ENCODE data around the gene TBC1D10A.
A peak's percentile ranks its signal among the peaks of the same experiment; 100 is the strongest.

TBC1D10A gene

GRCh38 chr22:30262917-30263741 is 63.6 kb downstream of the TBC1D10A start:
- DNase-seq, result peak; percentile 57 to 74 (median 61)
- Histone ChIP-seq H3K27ac (ENCODE audit: insufficient read depth, low read length, poor library complexity, severe bottlenecking) (peak overlapping the region; percentile 29), H3K4me1 (ENCODE audit: control insufficient read depth, insufficient read depth, low read length, poor library complexity, severe bottlenecking) (peaks cover 56% of the 10 kb centered on the region)

GRCh38 chr22:30262112-30262511 is 64.6 kb downstream of the TBC1D10A start:
- Histone ChIP-seq H3K4me3 (ENCODE audit: insufficient read depth, low read depth, low read length, poor library complexity, severe bottlenecking) (no peak overlapping the region), H3K27ac (ENCODE audit: insufficient read depth, low read length, poor library complexity, severe bottlenecking) (no peak overlapping the region), H3K36me3 (ENCODE audit: control insufficient read depth, insufficient read depth, low read length) (peaks cover 5% of the 10 kb centered on the region), H3K27me3 (replicated peaks; ENCODE audit: control insufficient read depth, insufficient read depth, low read length, poor library complexity, severe bottlenecking) (no peaks in the 10 kb centered on the region), H3K4me1 (ENCODE audit: control insufficient read depth, insufficient read depth, low read length, poor library complexity, severe bottlenecking) (peaks cover 48% of the 10 kb centered on the region), H3K9me3 (ENCODE audit: control insufficient read depth, low read length) (no peaks in the 10 kb centered on the region)
- no peak for DNase-seq

More at GRCh38 chr22:30262917-30263741, 63.6 kb downstream of the TBC1D10A start:
- peaks cover 5% of the 10 kb centered on the region for H3K36me3 ChIP-seq (ENCODE audit: control insufficient read depth, insufficient read depth, low read length)
- no peaks in the 10 kb centered on the region for H3K9me3 ChIP-seq (ENCODE audit: control insufficient read depth, low read length)
- H3K27me3 ChIP-seq (replicated peaks; ENCODE audit: control insufficient read depth, insufficient read depth, low read length, poor library complexity, severe bottlenecking), result no peaks in the 10 kb centered on the region
- H3K4me3 ChIP-seq (ENCODE audit: insufficient read depth, low read depth, low read length, poor library complexity, severe bottlenecking), result peak overlapping the region; percentile 5

GRCh38 chr22:30261134-30261533 is 65.6 kb downstream of the TBC1D10A start:
- DNase-seq, result no peak
- no peak overlapping the region for H3K27ac ChIP-seq (ENCODE audit: insufficient read depth, low read length, poor library complexity, severe bottlenecking)
- H3K4me1 ChIP-seq (ENCODE audit: control insufficient read depth, insufficient read depth, low read length, poor library complexity, severe bottlenecking), result peaks cover 39% of the 10 kb centered on the region
- no peaks in the 10 kb centered on the region for H3K27me3 ChIP-seq (replicated peaks; ENCODE audit: control insufficient read depth, insufficient read depth, low read length, poor library complexity, severe bottlenecking)
- no peak overlapping the region for H3K4me3 ChIP-seq (ENCODE audit: insufficient read depth, low read depth, low read length, poor library complexity, severe bottlenecking)
- H3K9me3 ChIP-seq (ENCODE audit: control insufficient read depth, low read length), result no peaks in the 10 kb centered on the region
- H3K36me3 ChIP-seq (ENCODE audit: control insufficient read depth, insufficient read depth, low read length), result peaks cover 5% of the 10 kb centered on the region

DNA sequence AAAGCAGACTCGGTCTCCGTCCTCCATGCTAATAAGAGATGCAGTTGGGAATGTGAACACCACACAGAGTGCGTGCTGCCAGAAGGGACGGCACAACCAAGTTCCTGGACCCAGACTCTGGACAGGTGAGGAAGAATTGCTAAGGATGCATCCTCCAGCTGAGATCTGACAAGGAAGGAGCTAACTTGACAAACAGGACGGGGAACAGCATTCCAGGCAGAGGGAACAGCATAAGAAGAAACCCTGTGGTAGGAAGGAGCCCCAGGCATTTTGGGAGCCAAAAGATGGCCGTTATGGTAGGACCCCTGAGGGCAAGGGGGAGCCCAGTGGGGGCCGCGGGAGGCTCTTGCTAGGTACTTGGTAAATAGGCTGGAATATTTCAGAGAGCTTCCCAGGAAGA is 66.1 kb downstream of the TBC1D10A start:
- DNase-seq, result no peak
- H3K27ac ChIP-seq (ENCODE audit: insufficient read depth, low read length, poor library complexity, severe bottlenecking), result no peak overlapping the region
- H3K4me1 ChIP-seq (ENCODE audit: control insufficient read depth, insufficient read depth, low read length, poor library complexity, severe bottlenecking), result peaks cover 35% of the 10 kb centered on the region
- no peak overlapping the region for H3K4me3 ChIP-seq (ENCODE audit: insufficient read depth, low read depth, low read length, poor library complexity, severe bottlenecking)
- H3K27me3 ChIP-seq (replicated peaks; ENCODE audit: control insufficient read depth, insufficient read depth, low read length, poor library complexity, severe bottlenecking), result no peaks in the 10 kb centered on the region
- no peaks in the 10 kb centered on the region for H3K9me3 ChIP-seq (ENCODE audit: control insufficient read depth, low read length)
- H3K36me3 ChIP-seq (ENCODE audit: control insufficient read depth, insufficient read depth, low read length), result peaks cover 5% of the 10 kb centered on the region

- H3K9me3 ChIP-seq (ENCODE audit: control insufficient read depth, low read length), result no peaks in the 10 kb centered on the region
These were observed 66.5 kb downstream of the TBC1D10A start for GRCh38 chr22:30260276-30260675.

GRCh38 chr22:30254314-30254713 is 72.4 kb downstream of the TBC1D10A start:
- H3K27ac ChIP-seq (ENCODE audit: insufficient read depth, low read length, poor library complexity, severe bottlenecking), result no peak overlapping the region
- no peaks in the 10 kb centered on the region for H3K27me3 ChIP-seq (replicated peaks; ENCODE audit: control insufficient read depth, insufficient read depth, low read length, poor library complexity, severe bottlenecking)
- H3K4me1 ChIP-seq (ENCODE audit: control insufficient read depth, insufficient read depth, low read length, poor library complexity, severe bottlenecking), result no peaks in the 10 kb centered on the region
- H3K4me3 ChIP-seq (ENCODE audit: insufficient read depth, low read depth, low read length, poor library complexity, severe bottlenecking), result no peak overlapping the region
- no peaks in the 10 kb centered on the region for H3K36me3 ChIP-seq (ENCODE audit: control insufficient read depth, insufficient read depth, low read length)
- no peaks in the 10 kb centered on the region for H3K9me3 ChIP-seq (ENCODE audit: control insufficient read depth, low read length)
- no peak for DNase-seq

More at GRCh38 chr22:30260276-30260675, 66.5 kb downstream of the TBC1D10A start:
- DNase-seq, result no peak
- peaks cover 5% of the 10 kb centered on the region for H3K36me3 ChIP-seq (ENCODE audit: control insufficient read depth, insufficient read depth, low read length)
- peaks cover 31% of the 10 kb centered on the region for H3K4me1 ChIP-seq (ENCODE audit: control insufficient read depth, insufficient read depth, low read length, poor library complexity, severe bottlenecking)
- H3K4me3 ChIP-seq (ENCODE audit: insufficient read depth, low read depth, low read length, poor library complexity, severe bottlenecking), result no peak overlapping the region
- no peaks in the 10 kb centered on the region for H3K27me3 ChIP-seq (replicated peaks; ENCODE audit: control insufficient read depth, insufficient read depth, low read length, poor library complexity, severe bottlenecking)
- no peak overlapping the region for H3K27ac ChIP-seq (ENCODE audit: insufficient read depth, low read length, poor library complexity, severe bottlenecking)

GRCh38 chr22:30253205-30253852 is 73.4 kb downstream of the TBC1D10A start:
- H3K27ac ChIP-seq (ENCODE audit: insufficient read depth, low read length, poor library complexity, severe bottlenecking), result no peak overlapping the region
- DNase-seq, result no peak
- H3K27me3 ChIP-seq (replicated peaks; ENCODE audit: control insufficient read depth, insufficient read depth, low read length, poor library complexity, severe bottlenecking), result no peaks in the 10 kb centered on the region
- no peaks in the 10 kb centered on the region for H3K9me3 ChIP-seq (ENCODE audit: control insufficient read depth, low read length)
- H3K4me3 ChIP-seq (ENCODE audit: insufficient read depth, low read depth, low read length, poor library complexity, severe bottlenecking), result no peak overlapping the region
- no peaks in the 10 kb centered on the region for H3K4me1 ChIP-seq (ENCODE audit: control insufficient read depth, insufficient read depth, low read length, poor library complexity, severe bottlenecking)
- H3K36me3 ChIP-seq (ENCODE audit: control insufficient read depth, insufficient read depth, low read length), result no peaks in the 10 kb centered on the region

DNA sequence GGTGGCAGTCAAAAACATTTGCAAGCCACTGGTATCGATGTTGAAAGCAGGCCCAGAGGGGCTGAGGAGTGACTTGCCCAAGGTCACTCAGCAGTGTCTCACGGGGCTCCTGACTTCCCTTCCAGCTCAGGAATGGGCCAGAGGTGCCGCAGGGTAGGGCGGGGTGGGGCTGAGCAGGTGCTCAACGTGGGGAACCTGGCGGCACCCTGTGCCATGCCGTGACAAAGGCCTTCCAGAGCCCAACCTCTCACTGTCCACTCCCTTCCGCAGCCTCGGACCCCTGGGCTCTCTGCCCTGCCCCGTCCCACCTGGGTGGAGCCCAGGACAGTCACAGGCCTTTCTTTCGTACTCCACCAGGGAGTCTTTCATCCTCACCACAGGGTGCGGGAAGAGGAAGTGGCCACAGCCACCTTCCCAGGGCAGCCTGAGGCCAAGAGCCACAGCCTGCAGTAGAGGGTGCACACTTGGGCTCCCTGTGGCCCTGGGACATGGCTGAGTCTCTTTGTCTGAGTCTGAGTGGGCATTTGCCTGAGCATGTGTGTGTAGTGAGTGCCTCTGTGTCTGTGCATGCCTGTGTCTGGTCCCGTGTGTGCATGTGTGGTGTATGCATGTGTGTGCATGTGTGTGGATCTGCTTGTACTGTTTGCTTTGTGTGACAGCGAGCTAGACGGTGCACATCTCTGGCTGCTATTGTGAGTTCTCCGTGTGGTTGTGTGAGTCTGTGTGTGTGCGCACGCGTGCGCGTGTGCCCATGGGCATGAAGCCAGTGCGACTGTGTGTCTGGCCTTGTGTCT is 74.1 kb downstream of the TBC1D10A start:
- Histone ChIP-seq H3K36me3 (ENCODE audit: control insufficient read depth, insufficient read depth, low read length) (no peaks in the 10 kb centered on the region), H3K27me3 (replicated peaks; ENCODE audit: control insufficient read depth, insufficient read depth, low read length, poor library complexity, severe bottlenecking) (no peaks in the 10 kb centered on the region), H3K9me3 (ENCODE audit: control insufficient read depth, low read length) (no peaks in the 10 kb centered on the region), H3K4me3 (ENCODE audit: insufficient read depth, low read depth, low read length, poor library complexity, severe bottlenecking) (no peak overlapping the region), H3K4me1 (ENCODE audit: control insufficient read depth, insufficient read depth, low read length, poor library complexity, severe bottlenecking) (no peaks in the 10 kb centered on the region), H3K27ac (ENCODE audit: insufficient read depth, low read length, poor library complexity, severe bottlenecking) (no peak overlapping the region)
- DNase-seq, result no peak

DNA sequence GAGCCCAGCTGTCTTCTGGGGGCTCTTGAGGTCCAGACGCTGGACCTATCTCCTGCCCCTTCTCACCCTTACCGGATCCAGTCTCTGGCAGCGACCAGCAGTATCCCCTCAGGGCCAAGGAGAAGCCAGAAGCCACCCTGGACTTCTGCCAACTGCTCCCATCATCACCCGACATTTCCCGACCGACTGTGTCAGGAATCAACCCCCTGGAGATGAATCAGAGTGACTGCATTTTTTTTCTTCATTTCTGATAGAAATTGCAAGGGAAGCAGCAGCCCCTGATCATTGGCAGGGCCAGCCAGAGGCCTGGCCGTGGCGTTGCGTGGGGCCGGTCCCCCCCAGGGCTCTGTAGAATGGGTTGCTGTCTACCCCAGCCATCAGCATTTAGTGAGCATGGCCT is 75.0 kb downstream of the TBC1D10A start:
- no peak overlapping the region for H3K27ac ChIP-seq (ENCODE audit: insufficient read depth, low read length, poor library complexity, severe bottlenecking)
- no peak for DNase-seq
- no peaks in the 10 kb centered on the region for H3K36me3 ChIP-seq (ENCODE audit: control insufficient read depth, insufficient read depth, low read length)
- H3K4me3 ChIP-seq (ENCODE audit: insufficient read depth, low read depth, low read length, poor library complexity, severe bottlenecking), result no peak overlapping the region
- H3K4me1 ChIP-seq (ENCODE audit: control insufficient read depth, insufficient read depth, low read length, poor library complexity, severe bottlenecking), result peaks cover 7% of the 10 kb centered on the region
- H3K9me3 ChIP-seq (ENCODE audit: control insufficient read depth, low read length), result no peaks in the 10 kb centered on the region
- no peaks in the 10 kb centered on the region for H3K27me3 ChIP-seq (replicated peaks; ENCODE audit: control insufficient read depth, insufficient read depth, low read length, poor library complexity, severe bottlenecking)
